A549 (cell line): Measurements from ENCODE around the gene BANF2.

ENCODE experiments used
- FOSL2 ChIP-seq, 2 experiments: fragments of 450-650 bp in 1 of 2; fragments of >200 bp in 1 of 2; sonication (Bioruptor Twin) in 1 of 2; formaldehyde crosslinking; IDR thresholded peaks; 2 replicates each; pipeline versions ENCODE4 v1.5.0 to v1.6.1; 2016 to 2020; ENCODE audit warnings: mild to moderate bottlenecking in 1 of 2, moderate library complexity in 1 of 2
- KDM5A ChIP-seq: fragments of 200-600 bp; sonication (generic); IDR thresholded peaks from 2 replicates; pipeline ENCODE4 v1.6.1; 2016; ENCODE audit warnings: antibody characterized with exemption, mild to moderate bottlenecking
- TP53 ChIP-seq: fragments of 250-450 bp; sonication (Bioruptor Pico); IDR thresholded peaks from 2 replicates; pipeline ENCODE4 v1.5.0; 2021; ENCODE audit warnings: mild to moderate bottlenecking, moderate library complexity

- TF ChIP-seq TP53 = no peak
- no peak for TF ChIP-seq KDM5A
- TF ChIP-seq FOSL2 (IDR thresholded peaks at IDR 0.05) = no peak
- TF ChIP-seq FOSL2 (CRISPR knock-in tag; IDR thresholded peaks at IDR 0.05) = no peak
These were observed 6.9 kb downstream of the BANF2 start for GRCh38 chr20:17706632-17707031.
